ENCODE results near the gene ZNF639. TPM values are rescaled to one million over a fixed set of nuclear protein-coding genes. Genes with fewer than 3 reads are reported as not detected.
"Not testable (repeated sequence)": the region's sequence is repeated elsewhere in the genome, so short reads cannot be mapped to it uniquely, and the experiment has no call there.

Gene ZNF639
- total RNA-seq, 2 donors from 2014 or later: 31.6 to 40.9 TPM

DNA sequence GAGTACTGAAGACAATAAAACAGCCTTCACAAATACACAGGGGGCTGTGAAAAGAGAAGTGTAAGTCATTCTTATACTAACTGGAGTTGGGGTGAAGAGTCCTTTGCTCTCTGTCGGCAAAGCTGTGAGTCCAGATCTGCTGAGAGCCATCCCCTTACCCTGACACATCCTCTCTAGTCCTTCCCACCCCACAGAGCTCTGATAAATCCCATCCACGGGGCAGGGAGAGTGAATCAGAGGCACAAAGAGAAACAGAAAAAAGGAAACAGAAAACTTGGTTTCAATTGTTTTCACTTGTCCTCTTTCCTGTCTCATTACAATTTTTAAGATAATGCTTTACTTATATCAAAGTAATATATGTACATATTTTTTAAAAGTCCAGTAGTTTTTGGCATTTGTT, 18.2 kb upstream of the ZNF639 start:
- DNase-seq (ENCODE audit: low spot score): no peak
- intact Hi-C loops (cut with DNase I): no loop called here

DNA sequence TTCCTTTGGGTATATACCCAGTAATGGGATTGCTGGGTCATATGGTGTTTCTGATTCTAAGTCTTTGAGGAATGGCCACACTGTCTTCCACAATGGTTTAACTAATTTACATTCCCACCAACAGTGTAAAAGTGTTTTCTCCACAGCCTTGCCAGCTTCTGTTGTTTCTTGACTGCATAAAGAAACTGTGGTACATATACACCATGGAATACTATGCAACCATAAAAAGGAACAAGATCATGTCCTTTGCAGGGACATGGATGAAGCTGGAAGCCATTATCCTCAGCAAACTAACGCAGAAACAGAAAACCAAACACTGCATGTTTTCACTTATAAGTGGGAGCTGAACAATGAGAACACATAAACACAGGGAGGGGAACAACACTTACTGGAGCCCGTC, 15.5 kb upstream of the ZNF639 start:
- DNase-seq (ENCODE audit: low spot score); intact Hi-C loops (cut with DNase I): not testable (repeated sequence)

GRCh38 chr3:179308001-179308400, 14.8 kb upstream of the ZNF639 start:
- no peak for DNase-seq (ENCODE audit: low spot score)
- intact Hi-C loops (cut with DNase I): no loop called here

DNA sequence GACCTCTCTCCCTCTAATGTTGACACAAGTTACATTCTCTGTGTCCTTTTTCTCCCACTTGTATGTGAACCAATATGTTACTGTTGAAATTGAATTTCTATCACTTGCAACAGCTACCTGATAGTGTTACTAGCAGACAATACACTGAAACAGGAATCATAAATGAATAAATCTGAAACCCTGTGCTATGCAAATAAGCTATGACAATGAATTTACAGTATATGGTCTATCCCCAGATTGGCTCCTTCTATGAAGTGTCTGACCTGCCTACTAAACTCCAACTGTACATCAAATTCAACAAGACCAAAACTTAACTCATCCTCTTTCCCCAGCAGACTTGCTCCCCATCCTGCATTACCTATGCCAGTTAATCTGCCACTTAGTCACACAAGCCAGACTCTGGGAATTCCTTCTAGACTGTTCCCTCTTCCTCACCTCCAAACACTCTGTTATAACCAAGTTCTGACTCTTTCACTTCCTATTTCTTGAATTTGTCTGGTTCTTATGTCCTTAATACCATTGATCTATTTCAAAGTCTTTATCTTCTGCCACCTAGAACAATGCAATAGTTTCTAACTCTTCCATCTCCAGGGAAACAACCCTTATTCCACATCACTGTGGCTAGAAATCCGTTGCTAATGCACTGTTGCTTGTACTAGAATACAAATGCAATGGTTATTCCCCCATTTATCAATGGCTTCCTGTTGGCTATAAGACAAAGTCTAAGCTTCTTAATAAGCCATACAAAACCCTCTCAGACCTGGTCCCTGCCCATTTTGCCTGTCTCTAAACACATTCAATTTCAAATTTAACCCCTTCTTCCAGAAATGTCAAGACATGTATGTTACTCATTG, 13.4 kb upstream of the ZNF639 start:
- intact Hi-C loops (cut with DNase I): loop anchor here in 1 of 2 donors (10.0 kb wide), 1 partner anchor 305 kb away; no protein-coding TSS in a partner anchor
- no peak for DNase-seq (ENCODE audit: low spot score)

- intact Hi-C loops (cut with DNase I): loop anchor here (5.0 to 10.0 kb wide), 3 partner anchors 212 to 314 kb away; no protein-coding TSS in a partner anchor
Observed at GRCh38 chr3:179318876-179319275, 4.0 kb upstream of the ZNF639 start.

GRCh38 chr3:179321668-179322285, 1.1 kb upstream of the ZNF639 start:
- intact Hi-C loops (cut with DNase I): loop anchor here (5.0 to 10.0 kb wide), 2 partner anchors 174 to 243 kb away; partner anchors contain the start of genes ACTL6A (in 1 of the 2) and PIK3CA (in 1 of the 2)
- DNase-seq (ENCODE audit: low spot score): no peak

More at GRCh38 chr3:179318876-179319275, 4.0 kb upstream of the ZNF639 start:
- no peak for DNase-seq (ENCODE audit: low spot score)

DNA sequence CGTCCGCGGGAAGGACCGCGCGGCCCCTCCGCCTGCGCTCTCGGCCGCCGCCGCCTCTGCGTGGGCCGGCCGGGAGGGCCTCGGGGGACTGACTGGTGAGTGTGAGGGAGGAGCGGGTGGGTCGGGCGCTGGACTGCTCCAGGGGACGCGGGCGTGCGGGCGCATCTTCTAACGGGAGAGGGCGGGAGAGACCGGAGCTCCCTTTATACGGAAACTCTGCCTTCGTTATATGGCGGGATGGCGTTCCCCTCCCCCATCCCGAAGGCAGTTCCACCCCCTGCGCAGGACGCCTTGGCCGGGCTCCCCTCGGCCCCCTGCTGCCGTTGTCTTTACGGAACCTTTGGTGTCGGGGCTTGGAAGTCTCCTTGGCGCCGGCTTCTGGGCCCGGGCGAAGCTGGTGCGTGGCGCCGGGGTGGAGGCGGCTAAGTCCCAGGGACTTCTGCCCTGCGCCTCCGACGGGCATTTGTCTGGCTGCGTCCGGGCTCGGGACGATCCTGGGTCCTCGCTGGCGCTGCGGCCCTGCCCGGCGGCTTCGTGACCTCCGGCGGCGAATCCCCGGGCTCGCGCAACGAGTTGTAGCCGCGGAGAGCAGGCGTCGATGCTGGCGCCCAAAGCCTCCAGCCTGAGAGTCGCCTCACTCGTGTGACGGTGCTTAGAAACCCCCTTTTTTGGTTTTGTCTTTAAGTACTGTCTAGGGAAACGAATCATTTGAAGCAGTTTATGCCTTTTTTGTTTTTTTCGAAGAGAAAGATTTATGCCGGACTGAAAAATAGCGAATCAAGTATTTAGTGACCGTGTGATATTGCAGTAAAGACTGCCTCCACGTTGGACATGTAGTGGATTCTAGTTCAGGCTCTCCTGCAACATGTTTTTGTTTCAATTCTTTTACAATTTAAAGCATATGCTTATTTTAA, 623 bp downstream of the ZNF639 start:
- intact Hi-C loops (cut with DNase I): loop anchor here (5.0 to 10.0 kb wide), 2 partner anchors 176 to 241 kb away; partner anchors contain the start of genes ACTL6A (in 1 of the 2) and PIK3CA (in 1 of the 2)
- DNase-seq (ENCODE audit: low spot score): peak; percentile 93

DNA sequence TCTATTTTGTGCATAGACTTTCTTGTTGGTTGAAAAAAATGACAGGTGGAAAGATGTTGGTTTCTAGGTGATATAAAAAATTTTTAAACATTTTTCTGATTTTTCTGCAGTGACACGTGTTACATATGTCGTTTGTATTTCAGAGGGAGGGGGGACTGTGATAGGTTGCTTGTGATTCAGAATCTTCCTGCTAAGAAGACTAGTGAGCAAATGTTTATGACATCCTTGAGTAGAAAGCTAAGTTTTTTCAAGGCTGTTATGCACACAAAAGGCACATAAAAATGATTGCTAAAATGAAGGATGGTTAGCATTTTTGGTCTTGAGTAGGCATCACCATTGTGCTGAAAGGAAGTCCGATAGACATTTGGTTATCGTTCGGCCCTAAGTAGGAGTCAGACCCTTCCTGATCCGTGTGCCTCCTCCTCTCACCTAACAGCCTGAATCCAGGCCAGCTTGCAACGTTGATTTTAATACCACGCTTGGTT, 1.5 kb downstream of the ZNF639 start:
- intact Hi-C loops (cut with DNase I): loop anchor here (5.0 to 10.0 kb wide), 2 partner anchors 177 to 240 kb away; partner anchors contain the start of genes ACTL6A (in 1 of the 2) and PIK3CA (in 1 of the 2)
- no peak for DNase-seq (ENCODE audit: low spot score)

DNA sequence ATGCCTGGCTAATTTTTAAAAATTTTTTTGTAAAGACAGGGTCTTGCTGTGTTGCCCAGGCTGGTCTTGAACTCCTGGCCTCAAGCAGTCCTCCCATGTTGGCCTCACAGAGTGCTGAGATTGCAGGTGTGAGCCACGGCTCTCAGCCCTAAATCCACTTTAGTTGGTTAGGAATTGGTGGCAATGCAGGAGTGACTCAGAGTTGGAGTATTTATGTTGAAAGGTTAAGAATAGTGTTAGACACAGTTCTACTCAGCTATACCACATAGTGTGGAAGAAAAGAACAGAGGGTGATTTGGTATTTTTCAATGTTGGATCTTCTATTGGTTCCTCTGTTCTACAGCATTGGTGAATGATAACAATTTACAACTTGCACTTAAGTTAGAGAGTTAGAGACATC, 7.6 kb downstream of the ZNF639 start:
- no peak for DNase-seq (ENCODE audit: low spot score)
- intact Hi-C loops (cut with DNase I): no loop called here

GRCh38 chr3:179332240-179332639, 9.4 kb downstream of the ZNF639 start:
- intact Hi-C loops (cut with DNase I): no loop called here
- DNase-seq (ENCODE audit: low spot score): no peak

DNA sequence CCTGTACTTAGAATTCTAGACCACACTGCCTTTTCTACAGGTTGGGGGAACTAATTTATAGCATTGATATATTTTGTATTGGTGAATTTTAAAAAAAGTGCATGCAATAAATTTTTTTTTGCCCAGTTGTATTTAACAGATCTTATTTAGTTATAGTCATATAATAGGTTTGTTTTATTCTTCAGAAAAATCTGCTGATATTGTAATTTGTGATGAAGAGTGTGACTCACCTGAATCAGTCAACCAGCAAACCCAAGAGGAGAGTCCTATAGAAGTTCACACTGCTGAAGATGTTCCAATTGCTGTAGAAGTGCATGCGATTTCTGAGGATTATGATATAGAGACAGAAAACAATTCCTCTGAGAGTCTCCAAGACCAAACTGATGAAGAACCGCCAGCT, 10.3 kb downstream of the ZNF639 start:
- intact Hi-C loops (cut with DNase I): no loop called here

DNA sequence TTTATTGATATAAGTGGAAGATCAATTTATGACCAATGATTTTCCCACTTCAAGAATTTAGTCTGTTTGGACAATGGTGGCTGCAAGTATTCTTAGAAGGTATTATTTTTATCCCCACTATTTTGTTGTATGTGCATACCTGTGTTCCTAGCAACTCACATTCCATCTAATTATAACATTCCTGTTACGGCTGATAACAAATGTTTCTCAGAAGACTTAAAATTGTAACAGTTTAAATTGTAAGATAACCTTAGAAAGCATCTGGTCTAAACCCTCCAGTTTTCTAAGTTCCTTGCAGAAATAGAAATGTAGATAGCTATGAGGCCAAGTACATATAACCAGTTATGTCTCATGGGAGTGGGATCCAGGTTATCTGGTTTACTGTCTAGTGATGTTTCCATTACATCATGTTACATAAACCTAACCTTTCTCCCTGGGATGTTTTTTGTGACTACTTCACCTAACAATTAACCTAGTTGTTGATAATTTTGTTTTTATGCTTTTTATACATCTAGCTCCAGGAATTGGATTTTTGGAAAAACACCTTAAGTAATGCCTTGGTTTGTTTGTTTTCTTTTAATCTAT, 13.6 kb downstream of the ZNF639 start:
- intact Hi-C loops (cut with DNase I): loop anchor here in 1 of 2 donors (2.0 kb wide), 1 partner anchor 58 kb away; no protein-coding TSS in a partner anchor

More for the DNA sequence above, 10.3 kb downstream of the ZNF639 start:
- DNase-seq (ENCODE audit: low spot score): no peak

DNA sequence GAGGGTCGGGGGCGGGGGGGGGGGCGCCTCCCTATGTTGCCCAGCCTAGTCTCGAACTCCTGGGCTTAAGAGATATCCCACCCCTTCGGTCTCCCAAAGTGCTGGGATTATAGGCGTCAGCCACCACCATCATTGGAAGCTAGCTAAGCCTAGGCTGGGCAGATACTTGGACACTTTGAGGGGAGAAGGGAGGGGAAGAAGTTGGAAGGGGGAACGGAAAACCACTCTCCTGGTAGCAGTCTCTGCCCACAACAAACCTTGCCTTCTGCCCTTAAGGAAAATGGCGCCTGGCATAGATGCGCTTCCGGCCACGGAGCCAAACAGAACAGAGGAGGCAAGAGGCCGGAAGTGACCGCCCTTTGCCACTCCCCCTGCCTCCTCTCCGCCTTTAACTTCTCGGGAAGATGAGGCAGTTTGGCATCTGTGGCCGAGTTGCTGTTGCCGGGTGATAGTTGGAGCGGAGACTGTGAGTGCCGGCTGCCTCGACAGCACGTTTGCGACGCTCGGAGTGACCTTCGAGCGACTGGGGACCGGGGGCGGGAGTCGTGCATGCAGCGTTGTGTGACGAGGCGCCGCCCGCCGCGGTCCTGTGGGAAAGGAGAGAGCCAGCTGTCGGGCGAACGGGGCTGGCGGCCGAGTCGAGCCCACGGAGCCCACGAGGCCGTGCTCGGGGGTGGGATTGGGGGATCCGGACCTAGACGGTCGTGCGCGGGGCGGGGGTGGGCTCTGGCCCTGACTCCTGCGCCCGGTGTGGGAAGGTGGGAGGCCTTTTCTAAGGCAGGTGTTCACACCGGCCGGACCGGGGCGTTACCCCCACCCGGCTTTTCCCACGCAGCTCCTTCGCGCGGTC, 24.7 kb downstream of the ZNF639 start, which contains the start of gene MFN1:
MFN1 (plus strand) TSS at position 365 of the 850 bp plus-strand sequence. CDS start 1,143 bp downstream, outside the sequence.
- peak; percentile 99 for DNase-seq (ENCODE audit: low spot score)
- intact Hi-C loops (cut with DNase I): no loop called here

More for the DNA sequence above, 13.6 kb downstream of the ZNF639 start:
- no peak for DNase-seq (ENCODE audit: low spot score)

GRCh38 chr3:179348325-179349013, 25.6 kb downstream of the ZNF639 start:
- intact Hi-C loops (cut with DNase I): no loop called here

GRCh38 chr3:179355996-179356395, 33.2 kb downstream of the ZNF639 start:
- intact Hi-C loops (cut with DNase I): no loop called here
- no peak for DNase-seq (ENCODE audit: low spot score)

More at GRCh38 chr3:179348325-179349013, 25.6 kb downstream of the ZNF639 start:
- no peak for DNase-seq (ENCODE audit: low spot score)

DNA sequence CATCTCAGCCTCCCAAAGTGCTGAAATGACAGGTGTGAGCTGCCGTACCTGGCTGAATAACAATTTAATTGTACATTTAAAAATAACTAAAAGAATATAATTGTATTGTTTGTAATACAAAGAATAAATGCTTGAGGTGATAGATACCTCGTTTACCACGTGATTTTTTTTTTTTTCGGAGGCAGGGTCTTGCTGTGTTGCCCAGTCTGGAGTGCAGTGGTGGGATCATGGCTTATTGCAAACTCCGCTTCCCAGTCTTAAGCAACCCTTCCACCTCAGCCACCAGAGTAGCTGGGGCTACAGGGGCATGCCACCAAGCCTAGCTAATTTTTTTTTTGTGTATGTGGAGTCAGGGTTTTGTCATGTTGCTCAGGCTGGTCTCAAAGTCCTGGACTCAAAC, 40.5 kb downstream of the ZNF639 start:
- intact Hi-C loops (cut with DNase I): no loop called here
- no peak for DNase-seq (ENCODE audit: low spot score)

DNA sequence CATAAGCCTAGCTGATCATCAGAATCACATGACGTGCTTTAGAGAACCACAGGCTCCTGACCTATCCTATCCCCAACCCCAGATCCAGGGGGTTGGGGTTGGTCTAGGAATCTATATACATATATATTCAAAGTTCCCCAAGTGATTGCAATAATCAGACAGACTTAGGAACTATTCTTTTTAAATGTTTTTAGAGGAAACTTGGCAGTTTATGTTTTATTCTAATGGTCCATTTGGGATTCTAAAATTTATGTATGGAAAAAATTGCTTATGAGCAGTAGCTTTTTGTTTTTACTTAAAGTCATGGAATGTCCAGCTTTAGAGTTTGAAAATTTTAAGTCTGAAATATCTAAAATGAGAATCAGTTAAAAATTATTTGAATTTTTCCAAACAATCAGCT, 46.8 kb downstream of the ZNF639 start:
- no peak for DNase-seq (ENCODE audit: low spot score)
- intact Hi-C loops (cut with DNase I): no loop called here

Data from posterior vena cava (tissue), 2 donors.